Posterior cingulate gyrus (tissue), 11 donors: ENCODE data around the gene RGS3.
A peak's percentile ranks its signal among the peaks of the same experiment; 100 is the strongest.

Experiments used
- DNase-seq, 10 donors: peaks; one replicate each; pipeline versions ENCODE4 v3.0.0 to v3.0.0-alpha.2; 2020 to 2021; ENCODE audit warnings: mixed read lengths in 3 of 10
- intact Hi-C: fragments of 100-400 bp; cut with DNase I; formaldehyde crosslinking; loops from one replicate; pipeline ENCODE4 v1.15.1; 2023

The RGS3 gene

GRCh38 chr9:113462781-113463286 is 693 bp upstream of the RGS3 start:
- DNase-seq: no peak
- intact Hi-C loops: no loop called here

GRCh38 chr9:113464286-113464660 is 746 bp downstream of the RGS3 start:
- no peak for DNase-seq
- intact Hi-C loops: no loop called here

GRCh38 chr9:113465599-113466140 is 2.1 kb downstream of the RGS3 start:
- intact Hi-C loops: no loop called here
- DNase-seq: no peak

- intact Hi-C loops: no loop called here
- DNase-seq: no peak
Measured at GRCh38 chr9:113467183-113467582, 3.7 kb downstream of the RGS3 start.

- DNase-seq: peak in 6 of 10 donors; percentile 23 to 93 (median 40)
- intact Hi-C loops: no loop called here
Measured at GRCh38 chr9:113468716-113469448, 5.4 kb downstream of the RGS3 start.

GRCh38 chr9:113471143-113471542 is 7.6 kb downstream of the RGS3 start:
- no peak for DNase-seq
- intact Hi-C loops: no loop called here

- DNase-seq: no peak
- intact Hi-C loops: no loop called here
Measured at GRCh38 chr9:113471566-113471965, 8.0 kb downstream of the RGS3 start.

- no peak for DNase-seq
- intact Hi-C loops: no loop called here
Measured at GRCh38 chr9:113472199-113472598, 8.7 kb downstream of the RGS3 start.

- intact Hi-C loops: no loop called here
- DNase-seq: no peak
Measured at GRCh38 chr9:113474360-113475028, 11.0 kb downstream of the RGS3 start.

- intact Hi-C loops: no loop called here
- DNase-seq: no peak
Measured at GRCh38 chr9:113475031-113475430, 11.5 kb downstream of the RGS3 start.

- DNase-seq: no peak
- intact Hi-C loops: no loop called here
Measured at GRCh38 chr9:113475992-113476391, 12.5 kb downstream of the RGS3 start.

- intact Hi-C loops: no loop called here
- DNase-seq: no peak
Measured at GRCh38 chr9:113476511-113476916, 13.0 kb downstream of the RGS3 start.

GRCh38 chr9:113477058-113477457 is 13.5 kb downstream of the RGS3 start:
- no peak for DNase-seq
- intact Hi-C loops: no loop called here

GRCh38 chr9:113477661-113478060 is 14.1 kb downstream of the RGS3 start:
- no peak for DNase-seq
- intact Hi-C loops: no loop called here

GRCh38 chr9:113479174-113479621 is 15.7 kb downstream of the RGS3 start:
- DNase-seq: no peak
- intact Hi-C loops: no loop called here

- intact Hi-C loops: no loop called here
- no peak for DNase-seq
Measured at GRCh38 chr9:113480612-113481011, 17.1 kb downstream of the RGS3 start.

- intact Hi-C loops: no loop called here
- no peak for DNase-seq
Measured at GRCh38 chr9:113481176-113481787, 17.8 kb downstream of the RGS3 start.

GRCh38 chr9:113482341-113482740 is 18.8 kb downstream of the RGS3 start:
- DNase-seq: no peak
- intact Hi-C loops: no loop called here

GRCh38 chr9:113482991-113483675 is 19.6 kb downstream of the RGS3 start:
- intact Hi-C loops: no loop called here

GRCh38 chr9:113483676-113484257 is 20.2 kb downstream of the RGS3 start:
- intact Hi-C loops: no loop called here
- no peak for DNase-seq

More at GRCh38 chr9:113482991-113483675, 19.6 kb downstream of the RGS3 start:
- no peak for DNase-seq
